ENCODE measurements around the gene JMJD7.

JMJD7 gene

DNA sequence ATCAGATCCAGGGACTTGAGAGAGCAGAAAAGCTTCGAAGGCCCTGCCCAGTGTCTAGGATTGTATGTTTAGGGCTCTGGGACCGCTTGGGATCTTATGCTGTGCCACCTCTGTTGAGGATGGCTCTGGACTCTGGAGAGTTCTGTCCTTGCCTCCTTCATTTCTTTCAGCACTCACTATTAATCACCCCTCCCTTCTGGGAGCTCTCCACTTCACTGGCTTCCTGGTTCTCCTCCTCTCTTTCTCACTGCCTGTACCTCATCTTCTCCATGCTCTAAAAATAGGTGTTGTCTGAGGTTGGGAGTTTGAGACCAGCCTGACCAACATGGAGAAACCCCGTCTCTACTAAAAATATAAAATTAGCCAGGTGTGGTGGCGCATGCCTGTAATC is 36.4 kb upstream of the JMJD7 start:
- DNase-seq (ENCODE audit: low spot score) = no peak
- H3K27ac ChIP-seq = peak overlapping the region; percentile 86
- TF ChIP-seq, protein P1, sequence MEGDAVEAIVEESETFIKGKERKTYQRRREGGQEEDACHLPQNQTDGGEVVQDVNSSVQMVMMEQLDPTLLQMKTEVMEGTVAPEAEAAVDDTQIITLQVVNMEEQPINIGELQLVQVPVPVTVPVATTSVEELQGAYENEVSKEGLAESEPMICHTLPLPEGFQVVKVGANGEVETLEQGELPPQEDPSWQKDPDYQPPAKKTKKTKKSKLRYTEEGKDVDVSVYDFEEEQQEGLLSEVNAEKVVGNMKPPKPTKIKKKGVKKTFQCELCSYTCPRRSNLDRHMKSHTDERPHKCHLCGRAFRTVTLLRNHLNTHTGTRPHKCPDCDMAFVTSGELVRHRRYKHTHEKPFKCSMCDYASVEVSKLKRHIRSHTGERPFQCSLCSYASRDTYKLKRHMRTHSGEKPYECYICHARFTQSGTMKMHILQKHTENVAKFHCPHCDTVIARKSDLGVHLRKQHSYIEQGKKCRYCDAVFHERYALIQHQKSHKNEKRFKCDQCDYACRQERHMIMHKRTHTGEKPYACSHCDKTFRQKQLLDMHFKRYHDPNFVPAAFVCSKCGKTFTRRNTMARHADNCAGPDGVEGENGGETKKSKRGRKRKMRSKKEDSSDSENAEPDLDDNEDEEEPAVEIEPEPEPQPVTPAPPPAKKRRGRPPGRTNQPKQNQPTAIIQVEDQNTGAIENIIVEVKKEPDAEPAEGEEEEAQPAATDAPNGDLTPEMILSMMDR (conservative IDR thresholded peaks at IDR 0.05; ENCODE audit: low read depth) = no peak
- POLR2A ChIA-PET (ENCODE audit: low non-redundant PET) = no interaction called here
- CTCF ChIA-PET = no interaction called here

DNA sequence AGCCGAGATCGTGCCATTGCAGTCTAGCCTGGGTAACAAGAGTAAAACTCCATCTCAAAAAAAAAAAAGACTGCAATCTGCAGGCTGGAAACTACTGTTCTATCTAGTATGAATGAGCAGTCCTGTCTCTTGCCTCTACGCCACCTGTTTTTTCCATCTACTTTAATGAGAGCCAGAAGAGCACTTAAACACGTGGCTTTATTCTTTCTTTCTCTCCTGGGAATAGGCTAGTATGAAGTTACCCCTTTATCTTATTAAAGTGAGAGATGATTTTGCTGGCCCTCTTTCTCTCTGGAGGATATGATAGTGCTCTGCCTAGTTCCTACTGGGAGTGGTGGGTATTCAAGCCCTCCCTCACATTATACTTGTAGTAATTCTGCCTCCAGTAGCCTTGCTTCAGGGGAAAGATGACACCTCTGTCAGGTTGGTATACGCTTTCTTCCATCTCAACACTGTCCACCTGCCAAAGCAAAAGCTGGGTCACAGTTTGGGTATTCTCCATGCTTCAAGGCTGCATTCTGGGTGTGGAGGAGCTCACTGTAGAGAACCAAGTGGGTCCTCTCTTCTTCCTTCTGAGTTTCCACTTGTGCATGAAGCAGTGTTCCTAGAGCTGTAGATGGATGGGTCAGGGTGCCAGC is 35.8 kb upstream of the JMJD7 start:
- H3K27ac ChIP-seq = peak overlapping the region; percentile 86
- CTCF ChIA-PET = interaction anchor here (0.7 kb wide), 1 partner anchor 363 kb away, joined by 3 read pairs; no protein-coding TSS in a partner anchor
- POLR2A ChIA-PET (ENCODE audit: low non-redundant PET) = no interaction called here
- no peak for DNase-seq (ENCODE audit: low spot score)
- TF ChIP-seq, protein P1 (conservative IDR thresholded peaks at IDR 0.05; ENCODE audit: low read depth) = no peak

DNA sequence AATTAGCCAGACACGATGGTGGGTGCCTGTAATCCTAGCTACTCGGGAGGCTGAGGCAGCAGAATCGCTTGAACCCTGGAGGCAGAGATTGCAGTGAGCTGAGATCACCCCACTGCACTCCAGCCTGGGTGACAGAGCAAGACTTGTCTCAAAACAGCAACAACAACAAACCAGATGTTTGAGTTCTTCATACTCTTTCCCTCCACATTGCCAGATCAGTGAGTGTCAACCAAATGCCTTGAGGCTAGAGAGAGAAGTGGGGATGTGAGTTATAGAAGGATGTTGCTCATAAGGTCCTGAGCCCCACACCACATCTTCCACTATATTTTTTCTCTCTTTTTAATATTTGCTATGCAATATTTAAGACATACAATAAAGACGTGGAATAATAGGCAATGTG is 33.8 kb upstream of the JMJD7 start:
- POLR2A ChIA-PET (ENCODE audit: low non-redundant PET) = no interaction called here

DNA sequence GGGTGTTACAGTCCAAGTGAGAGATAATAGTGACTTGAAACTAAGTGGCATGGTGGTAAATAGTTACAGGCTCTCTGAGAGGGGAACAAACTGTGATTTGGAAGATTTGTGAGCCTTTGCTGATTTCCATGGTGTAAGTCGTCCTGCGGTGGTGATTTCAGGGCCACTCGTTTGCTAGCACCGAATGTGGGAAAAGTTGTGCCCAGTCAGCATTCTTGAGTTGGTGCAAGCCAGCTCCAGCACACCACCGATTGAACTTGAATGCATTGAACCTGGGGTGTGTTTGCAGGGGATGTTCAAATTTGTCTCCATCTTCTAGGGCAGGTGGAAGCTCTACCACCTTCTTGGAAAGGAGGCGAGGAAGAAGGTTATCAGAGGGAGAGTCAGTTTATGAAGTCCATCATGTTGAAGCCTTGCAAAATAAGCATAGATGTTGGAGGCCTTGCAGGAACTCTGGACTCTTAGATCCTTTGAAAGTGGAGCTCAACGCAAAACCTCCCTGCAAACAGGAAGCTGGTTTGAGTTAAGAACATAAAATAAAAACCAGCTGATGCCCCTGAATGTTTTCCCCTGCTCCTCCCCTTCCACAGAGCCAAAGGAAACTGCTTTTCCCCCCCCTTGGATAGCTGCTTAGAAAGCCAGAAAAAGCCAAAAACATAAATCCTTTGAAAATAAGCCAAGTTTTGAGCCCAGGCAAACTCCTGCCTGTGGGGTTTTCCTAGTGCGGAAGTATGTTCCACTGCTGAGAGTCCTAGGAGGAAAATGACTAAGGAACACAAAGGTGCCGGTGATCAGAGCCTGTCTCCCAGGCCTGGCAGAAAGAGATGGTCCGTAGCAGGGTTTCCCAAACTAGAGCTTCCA is 31.7 kb upstream of the JMJD7 start:
- TF ChIP-seq, protein P1 (conservative IDR thresholded peaks at IDR 0.05; ENCODE audit: low read depth) = no peak
- POLR2A ChIA-PET (ENCODE audit: low non-redundant PET) = no interaction called here

More for the DNA sequence above, 33.8 kb upstream of the JMJD7 start:
- peak overlapping the region; percentile 64 for H3K27ac ChIP-seq
- no peak for DNase-seq (ENCODE audit: low spot score)
- TF ChIP-seq, protein P1 (conservative IDR thresholded peaks at IDR 0.05; ENCODE audit: low read depth) = no peak
- CTCF ChIA-PET = no interaction called here

DNA sequence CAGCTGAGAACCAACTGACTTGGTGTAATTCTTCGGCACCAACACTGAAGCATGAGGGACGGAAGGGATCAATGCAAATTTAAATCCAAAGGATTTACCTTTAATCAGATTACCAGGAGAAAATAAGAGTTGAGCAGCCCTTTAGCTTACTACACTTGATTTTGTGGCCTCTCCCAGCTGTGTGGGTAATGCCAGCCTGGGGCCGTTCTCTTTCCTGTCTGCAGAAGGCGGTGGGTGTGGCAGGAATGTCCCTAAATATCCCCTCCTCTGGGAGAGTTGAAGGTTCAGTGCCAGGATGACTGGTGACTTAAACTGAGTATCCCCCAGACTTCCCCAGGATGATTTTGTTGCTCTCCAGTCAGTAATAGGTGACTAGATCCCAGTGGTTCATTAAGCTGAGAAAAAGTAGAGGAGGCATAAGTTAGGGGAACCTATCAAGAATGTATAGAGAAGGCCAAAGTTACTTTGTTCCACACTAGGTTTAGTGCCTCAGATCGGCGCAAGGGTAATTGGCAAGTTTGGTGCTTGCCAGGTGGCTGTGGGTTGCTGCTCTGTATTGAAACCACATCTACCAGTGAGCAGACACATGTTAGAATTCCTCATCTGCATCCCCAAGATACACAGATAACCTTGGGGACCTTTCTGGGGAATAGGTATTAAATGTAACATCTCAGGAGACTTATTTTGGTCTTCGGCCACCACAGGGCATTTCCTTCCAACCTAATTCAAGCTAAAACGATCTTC is 30.5 kb upstream of the JMJD7 start:
- peak overlapping the region; percentile 60 for H3K27ac ChIP-seq
- ChIA-PET POLR2A (ENCODE audit: low non-redundant PET) (interaction anchor here (0.6 kb wide), 1 partner anchor 35 kb away, joined by 3 read pairs; no protein-coding TSS in a partner anchor), CTCF (interaction anchor here (0.8 kb wide), 2 partner anchors 9 to 66 kb away, joined by 3 to 5 read pairs; no protein-coding TSS in a partner anchor)
- TF ChIP-seq, protein P1 (conservative IDR thresholded peaks at IDR 0.05; ENCODE audit: low read depth) = no peak
- DNase-seq (ENCODE audit: low spot score) = no peak

More for the DNA sequence above, 31.7 kb upstream of the JMJD7 start:
- DNase-seq (ENCODE audit: low spot score) = no peak
- CTCF ChIA-PET = interaction anchor here (0.9 kb wide), 1 partner anchor 11 kb away, joined by 3 read pairs; no protein-coding TSS in a partner anchor
- H3K27ac ChIP-seq = peak overlapping the region; percentile 78
